Measurements from ENCODE around the gene CCDC40. TPM values are rescaled to one million over a fixed set of nuclear protein-coding genes. Genes with fewer than 3 reads are reported as not detected.
A peak's percentile ranks its signal among the peaks of the same experiment; 100 is the strongest.

The CCDC40 gene
- total and polyA plus RNA-seq, 2 donors (not counting 1 experiment from before 2014, with no cell fraction given): 0.53 to 1.5 TPM

GRCh38 chr17:80029258-80029974, 7.0 kb upstream of the CCDC40 start:
- no peaks in the 10 kb centered on the region for H3K9me3 ChIP-seq (ENCODE audit: control insufficient read depth, insufficient read depth, low read depth, low read length)
- H3K4me2 ChIP-seq (ENCODE audit: extremely low read depth, insufficient read depth, low read length): peak overlapping the region; percentile 44
- H3K27ac ChIP-seq (ENCODE audit: insufficient read depth, low read length): no peak overlapping the region
- H3K27me3 ChIP-seq (ENCODE audit: control insufficient read depth, insufficient read depth, low read length): no peaks in the 10 kb centered on the region
- no peaks in the 10 kb centered on the region for H4K20me1 ChIP-seq (ENCODE audit: control insufficient read depth, extremely low read depth, insufficient read depth, low read length)
- no peak for TF ChIP-seq EZH2 (IDR thresholded peaks at IDR 0.05; ENCODE audit: low read length, missing control alignments)
- peak in 1 of 2 donors; percentile 10 for TF ChIP-seq CTCF (conservative IDR thresholded peaks at IDR 0.05 in 1 of 2, IDR thresholded peaks at IDR 0.05 in 1 of 2; ENCODE audit: low read depth in 1 of 2, low read length in 2 of 2)
- H3K4me1 ChIP-seq (ENCODE audit: control insufficient read depth, extremely low read depth, insufficient read depth, low read length): peaks cover 12% of the 10 kb centered on the region
- H3K4me3 ChIP-seq (replicated peaks in 1 of 4; ENCODE audit: control extremely low read depth in 1 of 4, insufficient read depth in 1 of 4, low read depth in 3 of 4, low read length in 4 of 4): peak overlapping the region in 1 of 4 experiments; percentile 9
- DNase-seq (ENCODE audit: low read depth in 2 of 2): peak; percentile 72 to 95
- no peak overlapping the region for H3K9ac ChIP-seq (ENCODE audit: insufficient read depth, low read length)
- H2AFZ ChIP-seq (ENCODE audit: low read length): no peak overlapping the region
- H3K79me2 ChIP-seq (ENCODE audit: control insufficient read depth, insufficient read depth, low read length): peaks cover 8% of the 10 kb centered on the region
- H3K36me3 ChIP-seq (ENCODE audit: control insufficient read depth, insufficient read depth, low read length): no peaks in the 10 kb centered on the region

GRCh38 chr17:80030730-80031410, 5.6 kb upstream of the CCDC40 start:
- no peak overlapping the region for H3K4me2 ChIP-seq (ENCODE audit: extremely low read depth, insufficient read depth, low read length)
- no peaks in the 10 kb centered on the region for H3K27me3 ChIP-seq (ENCODE audit: control insufficient read depth, insufficient read depth, low read length)
- peaks cover 6% of the 10 kb centered on the region for H3K79me2 ChIP-seq (ENCODE audit: control insufficient read depth, insufficient read depth, low read length)
- H3K27ac ChIP-seq (ENCODE audit: insufficient read depth, low read length): no peak overlapping the region
- DNase-seq (ENCODE audit: low read depth in 2 of 2): no peak
- H3K4me3 ChIP-seq (replicated peaks in 1 of 4; ENCODE audit: control extremely low read depth in 1 of 4, insufficient read depth in 1 of 4, low read depth in 3 of 4, low read length in 4 of 4): no peak overlapping the region
- no peaks in the 10 kb centered on the region for H4K20me1 ChIP-seq (ENCODE audit: control insufficient read depth, extremely low read depth, insufficient read depth, low read length)
- TF ChIP-seq CTCF (conservative IDR thresholded peaks at IDR 0.05 in 1 of 2, IDR thresholded peaks at IDR 0.05 in 1 of 2; ENCODE audit: low read depth in 1 of 2, low read length in 2 of 2): no peak
- TF ChIP-seq EZH2 (IDR thresholded peaks at IDR 0.05; ENCODE audit: low read length, missing control alignments): no peak
- H3K4me1 ChIP-seq (ENCODE audit: control insufficient read depth, extremely low read depth, insufficient read depth, low read length): peaks cover 13% of the 10 kb centered on the region
- no peak overlapping the region for H3K9ac ChIP-seq (ENCODE audit: insufficient read depth, low read length)
- H2AFZ ChIP-seq (ENCODE audit: low read length): no peak overlapping the region
- H3K9me3 ChIP-seq (ENCODE audit: control insufficient read depth, insufficient read depth, low read depth, low read length): no peaks in the 10 kb centered on the region
- H3K36me3 ChIP-seq (ENCODE audit: control insufficient read depth, insufficient read depth, low read length): no peaks in the 10 kb centered on the region

- TF ChIP-seq CTCF (conservative IDR thresholded peaks at IDR 0.05 in 1 of 2, IDR thresholded peaks at IDR 0.05 in 1 of 2; ENCODE audit: low read depth in 1 of 2, low read length in 2 of 2) (no peak), EZH2 (IDR thresholded peaks at IDR 0.05; ENCODE audit: low read length, missing control alignments) (no peak)
- Histone ChIP-seq H3K9ac (ENCODE audit: insufficient read depth, low read length) (no peak overlapping the region), H3K36me3 (ENCODE audit: control insufficient read depth, insufficient read depth, low read length) (no peaks in the 10 kb centered on the region), H3K4me3 (replicated peaks in 1 of 4; ENCODE audit: control extremely low read depth in 1 of 4, insufficient read depth in 1 of 4, low read depth in 3 of 4, low read length in 4 of 4) (no peak overlapping the region), H3K27ac (ENCODE audit: insufficient read depth, low read length) (no peak overlapping the region), H3K27me3 (ENCODE audit: control insufficient read depth, insufficient read depth, low read length) (no peaks in the 10 kb centered on the region), H3K9me3 (ENCODE audit: control insufficient read depth, insufficient read depth, low read depth, low read length) (no peaks in the 10 kb centered on the region), H3K4me1 (ENCODE audit: control insufficient read depth, extremely low read depth, insufficient read depth, low read length) (peaks cover 13% of the 10 kb centered on the region), H3K4me2 (ENCODE audit: extremely low read depth, insufficient read depth, low read length) (no peak overlapping the region), H3K79me2 (ENCODE audit: control insufficient read depth, insufficient read depth, low read length) (peaks cover 6% of the 10 kb centered on the region), H4K20me1 (ENCODE audit: control insufficient read depth, extremely low read depth, insufficient read depth, low read length) (no peaks in the 10 kb centered on the region), H2AFZ (ENCODE audit: low read length) (no peak overlapping the region)
- DNase-seq (ENCODE audit: low read depth in 2 of 2): no peak
Measured at GRCh38 chr17:80031691-80032430, 4.6 kb upstream of the CCDC40 start.

Data from fibroblast of lung (primary cell).